Measurements from ENCODE around the gene LAMA5.
A peak's percentile ranks its signal among the peaks of the same experiment; 100 is the strongest.

Gene LAMA5

DNA sequence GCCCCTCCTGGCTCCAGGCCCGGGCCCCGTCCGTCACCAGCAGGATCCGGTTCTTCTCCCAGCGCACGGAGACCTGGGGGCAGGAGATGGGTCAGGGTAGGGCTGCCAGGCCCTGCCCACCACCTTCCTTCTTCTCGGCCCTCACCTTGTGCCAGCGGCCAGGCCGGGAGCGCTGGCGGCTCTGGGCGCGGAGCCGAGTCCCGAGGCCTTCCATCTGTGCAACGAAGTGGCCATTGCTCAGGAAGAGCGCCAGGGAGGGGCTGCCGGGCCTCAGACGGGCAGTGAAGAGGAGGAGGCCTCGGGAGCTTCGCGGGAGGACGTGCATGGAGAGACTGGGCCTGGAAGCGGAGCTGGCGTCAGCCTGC lies 56.4 kb downstream of the LAMA5 start:
- no peak for DNase-seq

- DNase-seq, result no peak
Measured at GRCh38 chr20:62309947-62310756, 57.0 kb downstream of the LAMA5 start.

GRCh38 chr20:62309198-62309944 lies 57.7 kb downstream of the LAMA5 start:
- no peak for DNase-seq

DNA sequence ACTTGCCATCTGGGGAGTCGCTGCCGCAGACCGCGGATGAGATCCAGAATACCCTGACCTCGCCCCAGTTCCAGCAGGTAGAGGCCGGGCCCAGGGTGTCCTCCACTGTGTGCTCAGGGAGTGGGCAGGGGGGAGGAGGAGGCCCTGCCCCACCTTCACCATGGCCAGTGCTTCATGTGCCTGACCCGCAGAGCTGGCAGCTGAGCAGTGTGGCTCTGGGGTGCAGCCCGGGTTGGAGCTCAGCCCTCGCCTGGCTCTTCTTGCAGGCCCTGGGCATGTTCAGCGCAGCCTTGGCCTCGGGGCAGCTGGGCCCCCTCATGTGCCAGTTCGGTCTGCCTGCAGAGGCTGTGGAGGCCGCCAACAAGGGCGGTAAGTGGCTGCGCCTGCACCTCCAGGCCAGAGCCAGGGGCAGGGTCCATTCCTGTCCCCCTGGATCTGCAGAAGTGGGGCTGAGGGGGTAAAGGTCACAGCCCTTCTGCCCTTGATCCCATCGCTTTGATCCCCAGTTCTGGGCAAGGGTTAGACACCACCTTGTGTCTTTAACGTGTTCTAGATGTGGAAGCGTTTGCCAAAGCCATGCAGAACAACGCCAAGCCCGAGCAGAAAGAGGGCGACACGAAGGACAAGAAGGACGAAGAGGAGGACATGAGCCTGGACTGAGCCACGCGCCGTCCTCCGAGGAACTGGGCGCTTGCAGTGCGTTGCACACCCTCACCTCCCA lies 58.9 kb downstream of the LAMA5 start:
- DNase-seq, result no peak

- no peak for DNase-seq
Measured at GRCh38 chr20:62307226-62308101, 59.6 kb downstream of the LAMA5 start.

- DNase-seq, result no peak
Measured at GRCh38 chr20:62306414-62307187, 60.5 kb downstream of the LAMA5 start.

DNA sequence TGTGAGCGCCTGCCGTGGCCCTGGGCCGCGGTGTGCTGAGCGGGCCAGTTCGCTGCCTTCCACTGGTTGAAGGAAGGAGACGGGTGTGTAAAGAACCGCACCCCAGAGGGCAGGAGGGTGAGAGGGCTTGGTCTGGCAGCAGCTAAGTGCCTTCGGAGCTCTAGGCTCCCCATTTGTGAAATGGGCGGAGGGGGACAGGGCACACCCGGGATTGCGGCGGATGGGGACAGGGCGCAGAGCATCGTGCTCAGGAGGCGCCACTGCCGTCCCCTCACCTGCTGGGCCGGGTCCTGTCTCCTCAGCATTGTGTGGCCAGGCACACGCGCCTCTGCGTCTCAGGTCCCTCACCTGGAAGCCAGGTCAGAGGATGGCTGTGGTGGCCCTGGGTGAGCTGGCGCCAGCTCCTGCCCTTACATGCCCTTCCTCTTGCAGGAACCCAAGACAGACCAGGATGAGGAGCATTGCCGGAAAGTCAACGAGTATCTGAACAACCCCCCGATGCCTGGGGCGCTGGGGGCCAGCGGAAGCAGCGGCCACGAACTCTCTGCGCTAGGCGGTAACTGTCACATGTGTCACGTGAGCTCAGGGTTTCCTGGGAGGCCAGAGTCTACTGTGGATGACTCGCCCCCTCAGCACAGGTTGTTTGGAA lies 61.2 kb downstream of the LAMA5 start:
- no peak for DNase-seq

GRCh38 chr20:62305149-62305764 lies 61.9 kb downstream of the LAMA5 start:
- DNase-seq, result no peak

GRCh38 chr20:62304331-62305148 lies 62.6 kb downstream of the LAMA5 start:
- DNase-seq, result no peak

DNA sequence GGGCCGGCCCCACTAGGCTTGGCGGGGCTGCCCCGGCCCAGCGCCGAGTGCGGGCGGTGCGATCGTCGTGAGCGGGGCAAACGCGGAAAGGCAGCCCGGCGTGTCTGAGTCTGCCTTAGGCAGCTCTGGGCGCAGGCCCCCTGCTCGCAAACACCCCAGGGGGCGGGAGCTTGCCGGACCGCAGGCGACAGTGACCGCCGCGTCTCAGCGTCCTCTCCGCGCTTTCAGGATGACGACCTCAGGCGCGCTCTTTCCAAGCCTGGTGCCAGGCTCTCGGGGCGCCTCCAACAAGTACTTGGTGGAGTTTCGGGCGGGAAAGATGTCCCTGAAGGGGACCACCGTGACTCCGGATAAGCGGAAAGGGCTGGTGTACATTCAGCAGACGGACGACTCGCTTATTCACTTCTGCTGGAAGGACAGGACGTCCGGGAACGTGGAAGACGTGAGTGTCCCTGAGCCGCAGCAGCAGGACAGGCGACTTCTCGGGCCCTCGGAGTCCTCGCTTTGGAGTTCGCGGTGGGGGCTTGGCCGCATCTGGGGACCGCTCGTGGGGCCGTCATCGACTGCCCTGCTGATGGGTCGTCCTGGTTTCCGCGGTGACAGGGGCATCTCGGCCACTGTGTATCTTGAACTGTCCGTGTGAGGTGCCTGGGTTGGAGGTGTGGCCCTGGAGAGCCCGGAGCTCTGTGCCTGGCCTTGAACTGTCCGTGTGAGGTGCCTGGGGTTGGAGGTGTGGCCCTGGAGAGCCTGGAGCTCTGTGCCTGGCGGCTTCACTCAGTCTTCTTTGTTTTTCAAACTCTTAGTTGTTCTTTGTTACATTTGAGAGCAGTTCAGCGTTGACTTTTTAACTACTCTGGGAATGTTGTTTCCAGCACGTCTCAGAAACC lies 63.5 kb downstream of the LAMA5 start:
- DNase-seq, result peak; percentile 31

- no peak for DNase-seq
Measured at GRCh38 chr20:62303062-62303339, 64.1 kb downstream of the LAMA5 start.

DNA sequence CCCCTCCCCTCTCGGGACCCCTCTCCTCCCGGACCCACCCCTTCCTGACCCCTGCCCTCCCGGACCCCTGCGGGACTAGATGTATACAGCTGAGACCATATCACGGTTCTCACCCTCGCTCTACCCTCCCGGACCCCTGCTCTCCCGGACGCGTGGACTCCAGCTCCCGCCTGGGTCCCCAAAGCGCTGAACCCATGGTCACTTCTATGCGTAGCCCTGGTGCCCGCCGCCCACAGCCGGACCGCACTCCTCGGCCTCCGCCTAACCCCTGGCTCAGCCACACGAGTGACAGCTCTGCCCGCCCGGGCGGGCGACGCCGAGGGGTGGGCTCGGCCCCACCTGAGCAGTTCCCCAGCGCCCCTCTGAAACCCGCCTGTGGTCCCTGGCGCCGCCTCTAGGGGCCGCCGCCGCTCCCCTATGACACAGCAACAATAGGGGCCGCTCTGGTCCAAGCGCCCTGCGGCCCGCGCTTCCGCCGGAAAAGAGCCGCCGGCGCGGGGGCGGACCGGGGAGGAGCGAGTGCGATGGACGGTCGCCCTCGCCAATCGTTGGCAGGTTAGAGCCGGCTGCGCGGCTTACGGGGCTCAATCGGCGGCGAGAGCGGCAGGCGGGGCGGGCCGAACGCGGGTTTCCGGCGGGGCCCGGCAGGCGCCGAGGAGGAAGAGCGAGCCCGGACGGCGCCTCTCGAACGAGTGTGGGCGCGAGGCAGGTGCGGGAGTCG lies 64.6 kb downstream of the LAMA5 start, which contains the start of gene ADRM1:
TSS of gene ADRM1 (plus strand) at position 657 of the 721 bp plus-strand sequence. CDS start 572 bp downstream, outside the sequence.
- DNase-seq, result peak; percentile 98

GRCh38 chr20:62301773-62302340 lies 65.3 kb downstream of the LAMA5 start:
- DNase-seq, result peak; percentile 98

- DNase-seq, result no peak
Measured at GRCh38 chr20:62301111-62301668, 65.9 kb downstream of the LAMA5 start.

DNA sequence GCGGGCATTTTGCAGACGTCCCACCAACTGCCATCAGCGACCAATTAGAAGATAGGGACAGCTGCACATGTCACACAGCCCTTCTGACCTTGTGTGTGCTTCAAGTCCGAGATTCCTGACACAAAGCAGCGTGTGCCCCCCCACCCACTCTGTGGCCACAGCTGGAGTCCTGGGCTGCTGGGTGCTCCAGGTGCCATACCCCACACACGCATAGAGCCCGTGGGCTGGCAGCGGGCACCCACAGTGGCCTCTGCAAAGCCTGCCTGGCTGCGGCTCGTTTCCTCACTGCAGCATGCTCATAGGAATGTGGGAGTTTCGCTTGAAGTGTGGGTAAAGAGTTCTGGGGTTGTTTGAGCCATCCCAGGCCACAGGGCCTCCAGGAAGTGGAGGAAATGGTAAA lies 66.8 kb downstream of the LAMA5 start:
- DNase-seq, result no peak

- no peak for DNase-seq
Measured at GRCh38 chr20:62299666-62300236, 67.4 kb downstream of the LAMA5 start.

- DNase-seq, result no peak
Measured at GRCh38 chr20:62298577-62299249, 68.4 kb downstream of the LAMA5 start.

Data from NCI-H82 (cell line).